NT2/D1 (cell line): ENCODE data around the gene ZNF226.

Experiments
- YY1 ChIP-seq: IDR thresholded peaks from 2 replicates; pipeline ENCODE4 v1.6.1; 2011; ENCODE audit not compliant: insufficient read length, insufficient read depth
- ZNF274 ChIP-seq: IDR thresholded peaks from 2 replicates; pipeline ENCODE4 v1.6.1; 2011; ENCODE audit warnings: mild to moderate bottlenecking, low read depth, low read length

DNA sequence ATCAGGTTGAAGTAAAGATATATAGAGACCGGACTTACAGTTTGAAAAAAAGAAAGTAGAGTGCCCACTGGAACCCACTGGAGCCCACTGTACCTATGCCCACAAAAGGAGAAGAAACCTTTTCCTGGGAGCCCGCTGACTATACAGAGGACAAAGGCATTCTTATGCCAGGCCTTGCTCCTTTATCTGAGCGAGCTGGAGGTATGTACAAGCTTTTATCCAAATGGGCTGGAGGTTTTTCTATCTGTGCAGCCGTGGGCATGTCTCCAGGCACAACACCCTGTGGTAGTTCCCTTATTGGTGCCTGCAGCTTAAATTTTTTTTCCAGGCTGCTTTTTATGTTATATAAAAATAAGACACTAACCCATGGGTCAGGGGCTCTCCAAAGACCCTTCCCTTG lies 15.1 kb upstream of the ZNF226 start:
- TF ChIP-seq YY1 (no peak), ZNF274 (no peak)
